ENCODE results near the gene ARMC8.

DNA sequence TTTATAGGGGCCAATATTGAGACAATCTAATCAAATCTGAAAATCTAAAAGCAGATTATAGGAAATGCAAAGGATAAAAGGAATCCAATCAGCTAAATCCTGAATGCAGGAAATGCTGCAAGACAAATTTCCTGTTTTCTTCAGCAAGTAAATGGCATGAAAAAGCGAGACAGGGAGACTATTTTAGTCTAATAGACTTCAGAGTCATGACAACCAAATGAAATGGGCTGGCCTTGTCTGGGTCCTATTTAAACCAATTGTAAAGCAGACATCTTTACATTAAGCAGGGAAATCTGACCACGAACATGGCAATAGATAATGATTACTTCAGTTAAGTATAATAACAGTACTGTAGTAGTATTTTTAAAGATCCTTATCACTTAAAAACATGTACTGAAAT lies 14.5 kb upstream of the ARMC8 start:
- no peak for TF ChIP-seq CTCF (IDR thresholded peaks at IDR 0.05)
- TF ChIP-seq POLR2A (IDR thresholded peaks at IDR 0.05), result no peak

Data from body of pancreas (tissue), 4 donors.